Tibial artery (tissue), 4 donors: ENCODE measurements around the gene MUC5AC.
A peak's percentile ranks its signal among the peaks of the same experiment; 100 is the strongest.

Experiments
- DNase-seq, 2 donors: peaks; one replicate each; pipeline ENCODE4 v3.0.0-alpha.2; 2019
- H3K27ac ChIP-seq, 2 donors: fragments of 200-600 bp; sonication (generic) in 1 of 2; 1 replicate in 1 of 2; 2 replicates in 1 of 2; pipeline ENCODE4 v1.5.1; 2018 to 2019; ENCODE audit warnings: mild to moderate bottlenecking in 1 of 2
- H3K27me3 ChIP-seq, 2 donors: fragments of 200-600 bp; sonication (generic) in 1 of 2; one replicate each; pipeline versions ENCODE4 v1.5.1 to v1.6.0; 2016 to 2019
- H3K36me3 ChIP-seq, 3 donors: fragments of 200-600 bp; sonication (generic) in 2 of 3; one replicate each; pipeline ENCODE4 v1.5.1; 2016 to 2019; ENCODE audit warnings: mild to moderate bottlenecking in 2 of 3
- H3K4me1 ChIP-seq, 4 donors: fragments of 200-600 bp; sonication (generic) in 2 of 4; 1 replicate in 3 of 4; 2 replicates in 1 of 4; pipeline ENCODE4 v1.5.1; 2016 to 2019
- H3K4me3 ChIP-seq, 2 donors: fragments of 200-600 bp; sonication (generic) in 1 of 2; 1 replicate in 1 of 2; 2 replicates in 1 of 2; pipeline ENCODE4 v1.5.1; 2018 to 2019; ENCODE audit warnings: mild to moderate bottlenecking in 2 of 2
- H3K9me3 ChIP-seq, 3 donors: fragments of 200-600 bp; sonication (generic) in 1 of 3; one replicate each; pipeline ENCODE4 v1.5.1; 2016 to 2019
- CTCF ChIP-seq, 2 experiments: fragments of 200-600 bp in 1 of 2; fragments of 450-650 bp in 1 of 2; IDR thresholded peaks; one replicate each; pipeline ENCODE4 v1.5.1; 2017 to 2019; ENCODE audit warnings: antibody characterized with exemption in 2 of 2, mild to moderate bottlenecking in 1 of 2, moderate library complexity in 1 of 2
- intact Hi-C: fragments of 100-400 bp; cut with DNase I; formaldehyde crosslinking; loops from one replicate; pipeline ENCODE4 v1.15.0; 2023; ENCODE audit warnings: low total_unique reads

The MUC5AC gene

GRCh38 chr11:1165256-1166041, 7.7 kb downstream of the MUC5AC start:
- no peak overlapping the region for H3K27ac ChIP-seq
- H3K4me1 ChIP-seq, result no peaks in the 10 kb centered on the region
- no peaks in the 10 kb centered on the region for H3K36me3 ChIP-seq
- H3K9me3 ChIP-seq, result peaks cover 0 to 5% (median 0%) of the 10 kb centered on the region in 3 donors
- no peak overlapping the region for H3K4me3 ChIP-seq
- H3K27me3 ChIP-seq, result peaks cover 0 to 47% of the 10 kb centered on the region in 2 donors
- no peak for TF ChIP-seq CTCF (IDR thresholded peaks at IDR 0.05)
- intact Hi-C loops, result loop anchor here (5.0 kb wide), 1 partner anchor 1042 kb away; no protein-coding TSS in a partner anchor
- DNase-seq, result peak in 1 of 2 donors; percentile 56

DNA sequence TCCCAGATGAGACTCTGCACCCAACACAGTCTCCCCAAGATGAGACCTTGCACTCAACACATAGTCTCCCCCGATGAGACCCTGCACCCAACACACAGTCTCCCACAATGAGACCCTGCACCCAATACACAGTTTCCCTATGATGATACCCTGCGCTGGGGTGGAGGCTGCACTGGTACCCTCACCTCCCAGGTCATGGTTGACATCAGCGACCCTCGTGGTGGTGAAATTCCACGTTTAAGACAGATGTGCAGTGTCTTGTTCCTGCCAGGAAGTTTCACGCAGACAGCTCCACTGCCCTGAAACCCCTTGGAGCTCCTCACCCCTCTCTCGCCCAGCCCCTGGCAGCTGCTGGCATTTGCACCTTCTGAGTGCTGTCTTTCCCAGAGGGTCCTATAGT, 9.5 kb downstream of the MUC5AC start:
- Histone ChIP-seq H3K4me3 (no peak overlapping the region), H3K4me1 (no peaks in the 10 kb centered on the region), H3K9me3 (peaks cover 0 to 5% (median 0%) of the 10 kb centered on the region in 3 donors), H3K27me3 (peaks cover 0 to 29% of the 10 kb centered on the region in 2 donors), H3K36me3 (no peaks in the 10 kb centered on the region), H3K27ac (no peak overlapping the region)
- intact Hi-C loops, result loop anchor here (5.0 kb wide), 1 partner anchor 1040 kb away; no protein-coding TSS in a partner anchor
- DNase-seq, result peak in 1 of 2 donors; percentile 38
- no peak for TF ChIP-seq CTCF (IDR thresholded peaks at IDR 0.05)

DNA sequence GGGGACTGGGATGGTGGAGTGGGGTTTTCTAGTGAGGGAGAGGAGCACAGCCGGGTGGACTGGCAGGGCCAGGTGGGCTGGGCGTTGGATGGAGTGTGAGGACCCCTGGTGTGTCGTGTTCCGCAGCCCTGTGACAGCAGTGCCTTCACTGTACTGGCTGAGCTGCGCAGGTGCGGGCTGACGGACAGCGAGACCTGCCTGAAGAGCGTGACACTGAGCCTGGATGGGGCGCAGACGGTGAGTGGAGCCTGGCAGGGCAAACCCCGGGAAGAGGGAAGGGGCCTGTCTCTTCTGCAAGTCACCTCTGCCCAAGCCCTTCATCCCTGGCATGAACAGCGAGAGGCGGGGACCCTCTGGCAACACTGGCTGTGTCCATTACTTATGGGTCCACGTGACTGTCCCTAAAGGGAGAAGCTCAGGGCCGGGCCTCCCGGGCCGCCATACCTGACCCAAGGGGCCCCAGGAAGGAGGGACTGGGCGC, 10.0 kb downstream of the MUC5AC start:
- Histone ChIP-seq H3K4me1 (no peaks in the 10 kb centered on the region), H3K9me3 (peaks cover 0 to 5% (median 0%) of the 10 kb centered on the region in 3 donors), H3K27ac (no peak overlapping the region), H3K27me3 (peaks cover 0 to 24% of the 10 kb centered on the region in 2 donors), H3K4me3 (no peak overlapping the region), H3K36me3 (no peaks in the 10 kb centered on the region)
- peak; percentile 15 to 38 for DNase-seq
- intact Hi-C loops, result loop anchor here (5.0 kb wide), 1 partner anchor 1040 kb away; no protein-coding TSS in a partner anchor
- no peak for TF ChIP-seq CTCF (IDR thresholded peaks at IDR 0.05)

DNA sequence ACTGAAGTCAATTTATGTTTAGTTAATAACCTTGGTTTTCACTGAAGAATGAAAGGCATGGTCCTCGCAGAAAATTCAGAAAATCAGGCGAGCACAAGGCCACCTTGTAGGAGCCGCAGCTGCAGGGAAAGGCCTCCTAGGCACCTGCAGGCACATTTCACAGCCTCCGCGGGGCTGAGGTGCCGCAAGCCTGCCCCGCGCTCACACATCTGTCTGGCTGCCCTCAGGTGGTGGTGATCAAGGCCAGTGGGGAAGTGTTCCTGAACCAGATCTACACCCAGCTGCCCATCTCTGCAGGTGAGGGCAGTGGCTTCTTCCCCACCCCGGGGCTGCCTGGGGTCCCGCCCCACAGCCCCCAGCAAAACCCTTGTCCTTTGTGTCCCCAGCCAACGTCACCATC, 10.5 kb downstream of the MUC5AC start:
- intact Hi-C loops, result loop anchor here (5.0 kb wide), 1 partner anchor 1039 kb away; no protein-coding TSS in a partner anchor
- H3K36me3 ChIP-seq, result no peaks in the 10 kb centered on the region
- H3K27me3 ChIP-seq, result peaks cover 0 to 24% of the 10 kb centered on the region in 2 donors
- no peaks in the 10 kb centered on the region for H3K4me1 ChIP-seq
- H3K27ac ChIP-seq, result no peak overlapping the region
- DNase-seq, result peak in 1 of 2 donors; percentile 15
- no peak for TF ChIP-seq CTCF (IDR thresholded peaks at IDR 0.05)
- peaks cover 0 to 5% (median 0%) of the 10 kb centered on the region in 3 donors for H3K9me3 ChIP-seq
- H3K4me3 ChIP-seq, result no peak overlapping the region

- H3K36me3 ChIP-seq, result no peaks in the 10 kb centered on the region
- no peaks in the 10 kb centered on the region for H3K4me1 ChIP-seq
- peak in 1 of 2 donors; percentile 49 for DNase-seq
- H3K9me3 ChIP-seq, result peaks cover 0 to 5% (median 0%) of the 10 kb centered on the region in 3 donors
- no peak for TF ChIP-seq CTCF (IDR thresholded peaks at IDR 0.05)
- H3K27me3 ChIP-seq, result peaks cover 0 to 20% of the 10 kb centered on the region in 2 donors
- no peak overlapping the region for H3K27ac ChIP-seq
- H3K4me3 ChIP-seq, result no peak overlapping the region
- intact Hi-C loops, result loop anchor here (5.0 kb wide), 1 partner anchor 1039 kb away; no protein-coding TSS in a partner anchor
Observed at GRCh38 chr11:1168721-1169161, 11.0 kb downstream of the MUC5AC start.
